ENCODE measurements around the gene SUCLG2.

SUCLG2 gene
- 63.7 to 67.9 reads per million in 2 donors for total RNA-seq

DNA sequence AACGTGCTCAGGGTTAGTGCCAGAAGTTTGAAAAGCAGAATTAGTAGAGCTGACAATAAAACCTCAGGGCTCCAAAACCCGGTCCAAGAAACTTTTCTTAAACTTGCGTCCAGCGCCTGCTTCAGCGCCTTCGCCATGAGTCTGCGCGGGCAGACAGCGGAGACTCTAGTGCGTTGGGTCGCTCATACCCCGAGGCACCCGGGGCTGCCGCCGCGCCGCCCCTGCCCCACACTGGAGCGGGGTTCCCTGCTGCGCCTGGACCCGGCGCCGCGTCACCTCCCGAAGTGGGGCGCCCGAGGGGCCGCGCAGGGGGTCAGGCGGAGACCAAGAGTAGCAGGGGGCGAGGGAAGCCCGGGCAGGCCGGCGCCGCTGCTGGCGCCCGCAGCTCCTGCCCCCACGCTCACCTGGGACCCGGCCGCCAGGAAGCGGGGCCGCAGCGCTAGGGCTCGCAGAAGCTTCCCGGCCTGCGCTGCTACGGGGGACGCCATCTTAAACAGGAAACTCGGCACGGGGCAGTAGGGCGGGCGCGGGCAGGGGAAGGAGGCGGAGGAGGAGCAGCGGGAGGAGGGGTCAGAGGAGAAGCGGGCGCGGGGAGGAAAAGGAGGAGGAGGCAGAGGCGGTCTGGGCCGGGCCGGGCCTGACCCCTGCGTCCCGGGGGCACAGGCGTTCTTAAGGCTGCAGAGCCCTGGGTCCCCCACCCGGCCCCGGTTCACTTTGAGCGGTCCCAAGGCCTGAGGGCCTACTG lies at the start of gene SUCLG2:
TSS of gene SUCLG2 (minus strand) at position 514 of the 745 bp plus-strand sequence. CDS start at position 488, 26 bp downstream.
- peak; percentile 60 for DNase-seq

DNA sequence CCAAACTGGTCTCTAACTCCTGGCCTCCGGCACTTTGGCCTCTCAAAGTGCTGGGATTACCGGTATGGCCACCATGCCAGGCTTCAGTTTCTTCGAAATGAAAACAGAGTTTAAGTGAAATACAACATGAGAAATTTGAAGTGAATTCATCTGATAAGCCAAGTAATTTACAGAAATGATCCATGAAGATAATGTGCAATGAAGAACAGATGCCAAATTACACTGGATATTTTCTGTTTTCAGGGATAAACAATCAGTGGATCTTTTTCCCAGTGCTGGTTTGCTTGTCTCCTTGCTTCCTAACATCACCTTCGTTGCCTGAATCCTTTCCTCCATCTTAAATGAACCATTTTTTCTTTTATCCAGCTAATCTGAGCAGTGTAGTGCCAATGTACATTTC lies 46.2 kb upstream of the SUCLG2 start:
- no peak for DNase-seq

DNA sequence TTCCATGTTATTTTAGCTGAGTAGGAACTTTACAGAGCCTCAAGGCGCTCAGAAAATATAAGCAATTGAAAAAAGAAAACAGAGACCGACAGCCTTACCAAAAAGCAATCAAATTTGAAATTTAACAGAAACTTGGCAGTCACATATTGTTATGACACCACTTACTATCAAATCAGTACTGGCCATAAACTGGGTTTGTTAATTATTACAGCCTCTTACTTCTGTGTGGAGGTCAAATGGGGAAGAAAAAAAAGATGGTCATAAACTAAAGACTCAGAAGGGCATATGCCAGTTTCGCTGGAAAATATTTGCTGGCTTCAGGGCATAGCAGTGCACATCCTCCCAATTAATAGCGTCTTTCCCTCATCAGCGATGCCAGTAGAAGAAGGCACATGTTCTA lies 45.5 kb upstream of the SUCLG2 start:
- no peak for DNase-seq

DNA sequence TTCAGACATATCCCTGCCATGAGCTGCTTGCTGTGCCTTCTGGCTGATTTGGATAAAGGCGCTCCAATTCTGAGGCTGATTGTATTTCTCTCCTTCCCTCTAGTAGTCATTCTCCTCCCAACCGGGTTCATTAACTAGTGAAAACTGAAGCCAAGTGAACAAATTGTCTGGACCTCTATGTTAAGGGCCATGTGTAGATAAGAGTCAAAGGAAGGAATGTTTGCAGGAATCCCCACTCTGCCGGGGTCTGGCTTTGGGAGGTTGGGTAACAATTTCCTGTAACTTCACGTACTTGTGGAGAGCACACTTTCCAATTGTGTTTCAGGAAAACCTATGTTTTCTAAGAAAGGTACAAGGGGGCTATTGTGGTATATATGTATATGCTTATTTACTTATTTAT lies 38.2 kb upstream of the SUCLG2 start:
- no peak for DNase-seq

DNA sequence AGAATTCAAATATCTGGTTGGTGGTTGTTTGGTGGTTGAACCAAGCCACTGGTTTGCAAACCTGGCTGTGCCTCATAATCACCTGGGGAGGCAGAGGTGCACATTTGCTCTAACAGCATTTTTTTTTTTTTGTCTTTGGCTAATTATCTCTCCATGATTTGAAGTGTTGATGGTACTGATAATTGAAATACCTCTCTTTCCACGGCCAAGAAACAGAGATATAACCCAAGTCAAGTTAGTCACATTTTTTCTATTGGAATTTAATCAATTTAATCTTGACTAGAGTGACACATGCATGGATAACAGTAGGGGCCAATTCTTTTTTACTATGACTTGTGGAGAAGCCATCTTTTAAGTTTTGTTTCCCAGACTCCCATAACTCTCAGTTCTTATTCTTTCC lies 37.5 kb upstream of the SUCLG2 start:
- no peak for DNase-seq

- DNase-seq = no peak
Measured at GRCh38 chr3:67691207-67691606, 36.8 kb upstream of the SUCLG2 start.

DNA sequence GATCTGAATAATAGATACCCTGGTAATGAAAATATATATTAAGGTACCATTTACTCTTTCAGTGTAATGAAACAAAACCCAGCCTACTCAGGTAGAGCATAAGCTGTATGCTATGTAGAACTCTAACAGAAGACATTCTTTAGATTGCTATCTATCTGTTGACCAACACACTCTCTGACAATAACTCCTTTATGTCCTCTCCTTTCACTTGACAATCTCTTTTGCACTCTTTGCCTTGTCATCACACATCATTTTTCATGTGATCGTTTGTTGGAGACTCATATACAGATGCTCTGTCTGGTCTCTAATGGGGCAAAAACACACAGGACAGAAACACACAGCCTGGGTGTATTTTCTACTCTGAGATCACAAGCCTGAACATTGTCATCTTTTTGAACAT lies 35.4 kb upstream of the SUCLG2 start:
- no peak for DNase-seq

DNA sequence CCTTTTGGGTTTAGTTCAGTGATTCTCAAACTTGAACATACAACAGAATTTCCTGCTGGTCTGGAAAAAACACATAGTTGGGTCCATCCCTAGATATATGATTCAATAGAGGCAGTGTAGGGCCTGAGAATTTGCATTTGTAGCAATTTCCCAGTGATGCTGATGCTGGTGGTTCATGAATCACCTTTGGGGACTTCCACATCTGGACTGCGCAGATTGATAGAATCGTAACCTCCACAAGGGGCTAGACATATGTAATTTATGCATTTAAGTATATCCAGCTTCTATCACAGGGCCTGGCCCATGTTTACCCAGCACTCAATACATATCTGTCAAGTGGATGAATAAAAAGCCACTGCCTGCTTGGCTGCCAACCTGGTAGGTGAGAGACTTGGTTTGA lies 33.8 kb upstream of the SUCLG2 start:
- DNase-seq = no peak

DNA sequence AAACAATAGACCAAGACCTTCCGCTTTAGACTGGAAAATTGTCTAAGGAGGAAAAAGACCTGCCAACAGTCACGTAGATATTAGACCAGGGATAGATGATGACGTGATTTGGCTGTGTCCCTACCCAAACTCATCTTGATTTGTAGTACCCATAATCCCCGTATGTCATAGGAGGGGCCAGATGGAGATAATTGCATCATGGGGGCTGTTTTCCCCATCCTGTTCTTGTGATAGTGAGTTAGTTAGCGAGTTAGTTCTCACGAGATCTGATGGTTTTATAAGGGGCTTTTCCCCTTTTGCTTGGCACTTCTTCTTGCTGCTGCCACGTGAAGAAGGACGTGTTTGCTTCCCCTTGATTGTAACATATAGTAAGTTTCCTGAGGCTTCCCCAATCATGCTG lies 31.7 kb upstream of the SUCLG2 start:
- DNase-seq = no peak

GRCh38 chr3:67685499-67685898 lies 31.1 kb upstream of the SUCLG2 start:
- DNase-seq = no peak

GRCh38 chr3:67684211-67684610 lies 29.8 kb upstream of the SUCLG2 start:
- DNase-seq = no peak

DNA sequence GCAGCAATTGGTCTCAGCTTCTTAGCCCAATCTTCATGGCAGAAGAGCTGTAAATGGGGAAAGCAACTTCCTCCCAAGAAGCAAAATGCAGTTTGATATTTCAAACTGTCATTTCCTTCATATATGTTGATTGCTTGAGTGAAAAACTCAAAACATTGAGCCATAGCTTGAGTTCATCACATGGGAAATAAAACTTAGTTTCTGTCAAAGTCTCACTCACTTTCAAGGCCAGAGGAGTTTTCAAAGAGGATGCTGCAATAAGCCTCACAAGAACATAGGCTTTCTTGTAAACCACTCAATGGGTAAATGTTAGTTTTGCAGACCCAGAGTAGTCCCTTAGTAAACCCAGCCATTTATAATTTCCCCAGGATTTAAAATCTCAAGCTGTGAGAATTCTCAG lies 29.1 kb upstream of the SUCLG2 start:
- DNase-seq = no peak

DNA sequence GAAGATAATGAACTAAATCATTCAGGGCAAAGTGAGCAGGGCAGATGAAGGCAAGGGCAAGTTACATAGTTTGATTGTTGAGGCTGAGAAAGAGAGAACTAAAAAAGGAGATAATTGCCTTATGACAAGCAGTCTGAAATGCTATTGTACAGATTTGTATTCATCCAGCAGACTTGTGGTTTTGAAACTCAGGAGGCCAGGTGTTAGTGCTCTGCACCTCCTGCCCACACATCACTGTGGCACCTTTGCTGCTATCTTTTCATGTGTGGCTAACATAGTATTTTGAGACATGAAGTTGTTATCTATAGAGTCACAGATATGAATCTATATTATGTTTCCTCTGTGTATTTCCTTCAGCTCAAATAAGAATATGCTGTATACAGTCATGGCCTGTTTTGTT lies 24.3 kb upstream of the SUCLG2 start:
- DNase-seq = no peak

GRCh38 chr3:67674055-67674454 lies 19.6 kb upstream of the SUCLG2 start:
- DNase-seq = no peak

DNA sequence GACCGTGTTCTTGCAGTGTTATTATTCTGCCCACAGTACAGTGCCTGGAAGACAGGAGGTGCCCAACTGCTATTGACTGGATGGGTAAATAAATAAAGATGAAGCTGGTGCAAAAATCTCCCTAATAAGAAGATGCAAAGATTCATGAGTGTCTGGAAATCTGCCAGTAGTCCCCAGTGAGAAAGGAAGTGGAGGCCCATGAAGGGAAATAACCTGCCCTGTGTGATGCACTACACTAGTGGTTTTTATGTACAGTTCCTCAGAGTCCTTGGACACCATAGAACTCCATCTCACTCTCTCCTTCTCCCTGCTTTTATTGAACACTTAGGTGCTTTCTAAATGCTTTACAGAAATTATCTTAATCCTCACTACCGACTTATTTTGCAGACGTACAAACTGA lies 8.3 kb upstream of the SUCLG2 start:
- DNase-seq = no peak

DNA sequence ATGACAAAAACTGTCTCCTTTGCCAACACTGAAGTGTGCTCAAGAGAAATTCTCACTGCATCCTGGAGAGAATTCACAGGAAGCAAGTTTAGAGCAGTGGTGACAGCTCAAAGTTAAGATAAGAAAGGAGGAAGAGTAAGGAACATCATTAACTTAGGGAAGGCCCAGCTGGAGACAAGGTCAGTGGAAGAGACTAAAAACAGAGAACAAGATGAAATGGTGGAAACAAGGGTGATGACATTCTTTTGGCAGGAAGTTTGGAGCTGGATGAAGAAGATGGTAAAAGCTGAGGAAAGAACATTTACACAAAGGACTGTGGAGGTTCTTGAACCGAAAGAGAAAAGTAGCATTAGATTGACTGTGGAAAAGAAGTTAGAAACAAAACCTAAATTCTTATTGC lies 6.7 kb upstream of the SUCLG2 start:
- DNase-seq = no peak

DNA sequence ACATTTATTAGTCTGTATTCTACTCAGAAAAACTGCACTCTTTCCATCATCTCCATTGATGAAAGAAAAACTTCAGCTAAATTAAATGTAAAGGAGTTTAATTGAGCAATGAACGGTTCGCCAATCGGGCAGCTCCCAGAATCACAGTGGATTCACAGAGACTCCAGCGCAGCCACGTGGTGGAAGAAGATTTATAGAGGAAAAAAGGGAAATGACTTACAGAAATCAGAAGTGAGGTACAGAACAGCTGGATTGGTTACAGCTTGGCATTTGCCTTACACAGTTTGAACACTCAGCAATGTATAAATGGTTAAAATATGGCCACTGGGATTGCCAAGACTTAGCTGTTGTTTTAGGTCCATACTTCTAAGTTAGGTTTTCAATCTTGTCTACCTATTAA lies 2.8 kb upstream of the SUCLG2 start:
- DNase-seq = no peak

DNA sequence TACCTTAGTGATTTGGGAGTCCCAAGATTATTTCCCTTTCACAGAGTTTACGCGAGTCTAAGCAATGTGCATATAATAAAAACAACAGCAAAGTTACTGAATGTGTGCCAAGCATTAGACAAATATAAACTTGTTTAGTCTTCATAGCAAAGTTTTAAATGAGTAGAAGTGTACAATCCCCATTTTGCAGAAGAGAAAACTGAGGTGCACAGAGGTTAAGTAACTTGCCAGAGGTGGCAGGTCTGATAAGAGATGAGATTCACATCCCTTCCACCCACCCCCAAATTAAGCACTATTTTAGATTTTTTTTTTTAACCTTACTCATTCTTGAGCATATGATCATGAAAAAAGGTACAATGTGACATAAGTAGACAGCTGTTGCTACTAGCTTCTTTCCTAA lies 2.2 kb upstream of the SUCLG2 start:
- DNase-seq = no peak

DNA sequence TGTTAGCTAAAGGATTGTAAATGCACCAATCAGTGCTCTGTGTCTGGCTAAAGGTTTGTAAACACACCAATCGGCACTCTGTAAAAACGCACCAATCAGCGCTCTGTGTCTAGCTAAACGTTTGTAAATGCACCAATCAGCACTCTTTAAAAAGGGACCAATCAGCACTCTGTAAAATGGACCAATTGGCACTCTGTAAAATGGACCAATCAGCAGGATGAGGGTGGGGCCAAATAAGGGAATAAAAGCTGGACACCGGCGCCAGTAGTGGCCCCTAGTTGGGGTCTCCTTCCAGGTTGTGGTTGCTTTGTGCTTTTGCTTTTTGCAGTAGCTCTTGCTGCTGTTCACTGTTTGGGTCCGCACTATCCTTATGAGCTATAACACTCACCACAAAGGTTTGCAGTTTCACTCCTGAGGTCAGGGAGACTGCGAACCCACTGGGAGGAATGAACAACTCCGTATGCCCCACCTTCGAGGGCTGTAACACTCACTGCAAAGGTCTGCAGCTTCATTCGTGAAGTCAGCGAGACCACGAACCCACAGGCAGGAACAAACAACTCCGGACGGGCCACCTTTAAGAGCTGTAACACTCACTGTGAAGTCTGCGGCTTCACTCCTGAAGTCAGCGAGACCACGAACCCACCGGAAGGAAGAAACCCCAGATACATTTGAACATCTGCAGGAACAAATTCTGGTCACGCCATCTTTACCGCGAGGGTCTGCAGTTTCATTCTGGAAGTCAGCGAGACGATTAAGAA lies 1.1 kb upstream of the SUCLG2 start:
- no peak for DNase-seq

DNA sequence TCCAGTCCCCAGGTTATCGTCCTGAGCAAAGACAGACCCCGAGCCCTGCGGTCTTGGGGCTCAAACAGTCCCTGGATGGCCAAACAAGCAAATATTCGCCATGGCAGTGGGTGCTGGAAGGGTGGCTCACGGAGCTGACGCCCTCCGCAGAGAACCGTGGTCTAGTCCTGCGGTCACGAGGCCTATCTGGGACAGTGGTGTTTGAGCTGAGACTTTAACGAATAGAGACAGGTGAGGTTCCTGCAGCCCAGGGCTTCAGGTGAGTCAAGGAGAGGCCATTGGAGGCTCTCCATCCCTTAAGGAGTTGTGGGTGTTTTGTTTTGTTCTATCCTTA lies 399 bp upstream of the SUCLG2 start:
- DNase-seq = peak; percentile 23

DNA sequence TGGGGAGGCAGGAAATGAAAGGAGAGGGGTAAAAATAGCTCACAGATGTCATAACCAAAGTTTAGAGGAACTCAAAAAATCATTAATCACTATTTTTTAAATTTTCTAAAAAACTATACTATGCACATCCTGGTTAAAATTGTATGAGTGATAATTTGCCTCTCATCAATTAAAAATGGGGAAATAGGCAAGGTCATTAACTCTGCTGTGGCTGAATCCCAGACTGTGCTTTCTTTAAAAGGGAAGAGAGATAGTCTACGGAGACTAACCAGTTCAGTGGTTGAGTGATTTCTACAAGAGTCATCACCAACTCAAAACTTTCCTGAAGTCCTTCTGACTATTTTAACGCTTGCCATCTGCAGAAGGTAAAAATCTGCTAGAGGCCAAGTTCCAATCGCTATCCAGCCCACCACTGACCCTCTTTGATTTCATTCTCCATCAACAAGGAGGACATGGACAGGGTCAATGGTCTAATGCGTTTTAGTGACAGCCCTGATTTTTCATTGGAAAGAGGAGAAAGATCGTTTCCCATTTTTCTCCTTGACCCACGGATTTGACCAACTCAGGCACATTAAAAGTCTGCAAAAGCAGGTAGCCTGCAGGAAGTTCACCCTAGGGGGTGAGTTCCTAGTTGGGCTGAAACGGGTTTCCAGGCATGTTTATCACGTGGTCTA lies 850 bp downstream of the SUCLG2 start:
- DNase-seq = no peak

GRCh38 chr3:67650084-67650483 lies 4.3 kb downstream of the SUCLG2 start:
- no peak for DNase-seq

DNA sequence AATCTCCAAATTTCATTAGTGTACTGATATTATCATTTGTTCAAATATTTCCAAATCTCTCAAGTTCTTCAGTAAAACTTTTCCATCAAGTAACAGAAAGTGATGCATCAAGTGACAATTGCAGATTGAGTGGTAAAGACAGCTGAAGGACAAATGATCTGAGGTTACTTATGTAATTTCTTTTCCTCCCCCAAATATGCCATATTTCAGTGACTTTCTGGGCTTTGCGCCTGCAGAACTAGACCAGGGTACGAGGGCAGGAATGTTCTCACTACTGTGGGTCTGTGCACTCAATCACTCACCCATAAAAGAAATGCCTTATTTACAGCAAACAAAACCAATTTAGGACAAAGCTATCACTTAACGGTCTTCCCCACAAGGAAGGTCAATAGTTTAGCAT lies 4.7 kb downstream of the SUCLG2 start:
- DNase-seq = no peak

GRCh38 chr3:67648701-67649100 lies 5.7 kb downstream of the SUCLG2 start:
- DNase-seq = no peak

Measured in activated gamma-delta T cell (primary cell).